Measurements from ENCODE around the gene CAST.
"Not testable (repeated sequence)": the region's sequence is repeated elsewhere in the genome, so short reads cannot be mapped to it uniquely, and the experiment has no call there.

CAST gene

DNA sequence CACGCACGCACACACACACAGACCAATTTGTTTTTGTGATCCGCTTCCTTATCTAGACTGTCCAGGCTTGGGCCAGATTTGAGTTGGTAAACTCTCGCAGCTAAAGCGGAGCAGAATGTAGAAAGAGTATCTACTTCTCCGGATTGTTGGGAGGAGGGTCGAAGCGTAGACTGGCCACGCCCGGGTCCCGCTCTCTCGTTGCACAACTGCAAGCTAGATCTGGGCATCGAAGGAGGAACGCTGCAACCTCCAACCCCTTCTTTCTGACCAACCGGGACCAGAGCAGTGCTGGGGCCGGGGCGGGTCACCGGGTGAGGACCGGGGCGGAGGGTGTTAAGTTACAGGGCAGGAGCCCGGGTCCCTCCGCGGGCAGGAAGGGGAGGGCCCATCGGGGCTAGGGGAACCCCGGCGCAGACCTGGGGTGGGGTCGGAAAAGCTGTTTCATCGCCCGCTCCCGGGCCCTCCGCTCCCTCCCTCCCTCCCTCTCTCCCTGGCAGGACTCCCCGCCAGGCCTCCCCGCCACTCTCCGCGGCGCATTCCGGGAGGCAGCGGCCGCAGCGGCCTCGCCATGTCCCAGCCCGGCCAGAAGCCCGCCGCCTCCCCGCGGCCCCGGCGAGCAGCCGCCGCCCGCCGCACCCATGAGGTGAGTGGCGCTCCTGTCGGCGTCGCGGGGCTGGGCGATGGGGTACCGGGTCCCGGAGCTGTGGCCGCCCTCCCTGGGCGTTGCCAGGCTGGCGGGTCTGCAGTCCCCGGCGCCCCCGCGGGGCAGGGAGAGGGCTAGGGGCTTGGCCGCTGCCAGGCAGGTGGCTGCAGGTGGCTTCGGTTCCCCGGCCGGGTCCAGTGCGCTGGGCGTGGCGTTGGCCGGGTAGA, at the start of gene CAST:
Gene CAST (plus strand): TSS at position 522 of the 870 bp plus-strand sequence. CDS start 47 bp downstream, at position 569.
- DNase-seq (ENCODE audit: extremely low read depth in 1 of 2, low read depth in 1 of 2) = peak; percentile 64 to 76

GRCh38 chr5:96614110-96614691, 48.0 kb upstream of the CAST start:
- peak in 1 of 2 donors; percentile 31 for DNase-seq (ENCODE audit: extremely low read depth in 1 of 2, low read depth in 1 of 2)

DNA sequence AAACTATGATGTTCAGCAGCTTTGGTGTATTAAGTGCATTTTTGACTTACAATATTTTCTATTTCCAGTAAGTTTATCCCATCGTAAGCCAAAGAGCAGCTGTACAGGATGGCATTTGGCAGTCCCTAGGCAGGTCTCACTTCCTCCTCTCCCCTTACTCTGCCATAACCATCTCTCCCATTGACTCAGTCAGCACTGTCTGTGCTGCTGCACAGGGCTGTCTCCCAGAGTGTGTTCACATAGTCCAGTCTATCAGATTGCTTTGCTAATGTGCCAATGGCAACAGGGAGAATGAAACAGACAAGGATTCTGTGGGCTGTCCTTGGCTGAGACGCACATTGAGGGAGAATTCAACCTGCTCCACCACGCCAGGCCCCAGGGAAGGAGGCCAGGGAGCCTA, 47.0 kb upstream of the CAST start:
- no peak for DNase-seq (ENCODE audit: extremely low read depth in 1 of 2, low read depth in 1 of 2)

DNA sequence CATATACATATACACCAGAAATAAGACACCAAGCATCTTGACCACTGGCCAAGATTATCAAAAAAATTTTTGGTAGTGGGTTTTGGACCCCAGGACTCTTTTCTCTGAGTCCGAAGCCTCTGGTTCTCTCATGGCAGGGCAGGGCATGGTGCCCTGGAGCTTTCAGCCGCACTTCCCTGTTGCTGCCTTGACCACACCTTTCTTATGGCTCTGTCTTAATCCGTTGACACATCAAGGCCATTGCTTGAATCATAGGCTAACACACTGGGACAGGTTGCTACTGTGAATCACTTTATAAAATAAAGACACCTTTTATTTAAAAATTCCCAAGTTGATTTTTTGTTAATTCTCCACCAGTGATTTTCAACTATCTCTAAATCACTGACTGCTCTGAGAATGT, 45.4 kb upstream of the CAST start:
- DNase-seq (ENCODE audit: extremely low read depth in 1 of 2, low read depth in 1 of 2) = no peak

DNA sequence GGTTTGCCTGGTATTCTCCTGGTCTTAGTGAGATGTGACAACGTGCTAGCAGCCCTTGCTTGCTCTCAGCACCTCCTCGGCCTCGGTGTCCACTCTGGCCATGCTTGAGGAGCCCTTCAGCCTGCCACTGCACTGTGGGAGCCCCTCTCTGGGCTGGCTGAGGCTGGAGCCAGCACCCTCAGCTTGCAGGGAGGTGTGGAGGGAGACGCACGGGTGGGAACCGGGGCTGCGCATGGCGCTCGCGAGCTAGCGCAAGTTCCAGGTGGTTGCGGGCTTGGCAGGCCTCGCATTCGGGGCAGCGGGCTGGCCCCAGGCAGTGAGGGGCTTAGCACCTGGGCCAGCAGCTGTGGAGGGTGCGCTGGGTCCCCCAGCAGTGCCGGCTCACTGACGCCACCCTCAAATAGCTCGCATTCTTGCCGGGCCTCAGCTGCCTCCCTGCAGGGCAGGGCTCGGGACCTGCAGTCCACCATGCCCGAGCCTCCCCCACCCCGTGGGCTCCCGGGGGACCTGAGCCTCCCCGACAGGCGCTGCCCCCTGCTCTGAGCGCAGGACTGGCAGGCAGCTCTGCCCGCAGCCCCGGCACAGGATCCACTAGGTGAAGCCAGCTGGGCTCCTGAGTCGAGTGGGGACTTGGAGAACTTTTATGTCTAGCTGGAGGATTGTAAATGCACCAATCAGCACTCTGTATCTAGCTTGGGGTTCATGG, 43.7 kb upstream of the CAST start:
- DNase-seq (ENCODE audit: extremely low read depth in 1 of 2, low read depth in 1 of 2) = not testable (repeated sequence)

- no peak for DNase-seq (ENCODE audit: extremely low read depth in 1 of 2, low read depth in 1 of 2)
Observed at GRCh38 chr5:96619946-96620345, 42.2 kb upstream of the CAST start.

DNA sequence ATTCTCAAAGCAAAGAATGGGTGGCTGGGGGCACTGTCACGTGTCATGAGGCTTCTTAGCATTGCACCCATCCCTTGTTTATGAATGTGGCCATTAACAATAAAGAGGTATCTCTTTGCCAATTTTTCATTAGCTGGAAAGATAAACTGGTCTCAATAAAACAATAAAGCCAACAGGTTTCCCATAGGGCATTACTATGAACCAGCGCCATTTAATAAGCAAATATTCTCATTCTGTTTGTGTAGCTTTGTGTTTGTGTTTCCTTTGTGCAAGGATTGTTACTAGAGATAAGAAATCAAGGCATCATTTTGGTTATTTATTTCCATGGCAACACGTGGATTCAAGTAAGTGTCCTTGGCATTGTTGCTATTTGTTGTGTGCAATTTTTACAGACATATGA, 37.6 kb upstream of the CAST start:
- DNase-seq (ENCODE audit: extremely low read depth in 1 of 2, low read depth in 1 of 2) = no peak

- DNase-seq (ENCODE audit: extremely low read depth in 1 of 2, low read depth in 1 of 2) = no peak
Observed at GRCh38 chr5:96625365-96625764, 36.8 kb upstream of the CAST start.

DNA sequence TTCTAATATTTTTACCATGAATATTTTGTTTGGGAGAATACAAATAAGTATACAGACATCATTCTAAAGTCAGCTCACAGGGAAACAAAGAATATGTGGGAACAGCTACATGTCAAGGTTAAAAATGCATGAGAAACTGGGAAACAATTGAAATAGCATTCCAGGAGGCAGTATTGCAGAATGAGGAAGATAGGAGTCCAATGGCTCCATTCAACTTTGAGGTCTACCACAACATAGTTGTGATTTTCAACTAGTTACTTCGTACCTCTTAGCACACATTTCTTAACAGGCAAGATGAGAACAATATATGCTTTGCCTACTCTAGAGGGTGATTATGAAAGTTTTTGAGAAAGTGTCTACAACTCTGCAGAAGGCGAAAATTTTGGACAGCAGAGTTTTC, 35.2 kb upstream of the CAST start:
- no peak for DNase-seq (ENCODE audit: extremely low read depth in 1 of 2, low read depth in 1 of 2)

- no peak for DNase-seq (ENCODE audit: extremely low read depth in 1 of 2, low read depth in 1 of 2)
Observed at GRCh38 chr5:96627792-96628398, 34.3 kb upstream of the CAST start.

DNA sequence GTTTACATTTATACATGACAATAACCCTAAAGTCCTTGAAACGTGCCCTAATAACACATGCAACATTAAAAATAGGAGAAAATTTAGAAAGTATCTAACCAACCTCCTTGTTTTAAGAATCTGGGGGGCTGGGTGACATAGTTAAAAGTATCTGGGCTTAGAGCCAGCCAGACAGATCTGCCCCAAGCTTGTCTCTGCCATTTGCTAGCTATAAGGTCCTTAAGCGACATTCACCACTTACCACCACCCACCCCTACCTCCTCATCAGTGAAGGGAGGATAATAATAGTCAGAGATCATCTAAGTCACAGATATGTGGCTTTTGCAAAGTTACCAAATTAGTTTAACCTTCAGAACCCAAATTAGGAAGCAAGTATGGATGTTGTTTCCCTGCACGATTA, 33.8 kb upstream of the CAST start:
- DNase-seq (ENCODE audit: extremely low read depth in 1 of 2, low read depth in 1 of 2) = no peak

- DNase-seq (ENCODE audit: extremely low read depth in 1 of 2, low read depth in 1 of 2) = no peak
Observed at GRCh38 chr5:96629774-96630173, 32.4 kb upstream of the CAST start.

DNA sequence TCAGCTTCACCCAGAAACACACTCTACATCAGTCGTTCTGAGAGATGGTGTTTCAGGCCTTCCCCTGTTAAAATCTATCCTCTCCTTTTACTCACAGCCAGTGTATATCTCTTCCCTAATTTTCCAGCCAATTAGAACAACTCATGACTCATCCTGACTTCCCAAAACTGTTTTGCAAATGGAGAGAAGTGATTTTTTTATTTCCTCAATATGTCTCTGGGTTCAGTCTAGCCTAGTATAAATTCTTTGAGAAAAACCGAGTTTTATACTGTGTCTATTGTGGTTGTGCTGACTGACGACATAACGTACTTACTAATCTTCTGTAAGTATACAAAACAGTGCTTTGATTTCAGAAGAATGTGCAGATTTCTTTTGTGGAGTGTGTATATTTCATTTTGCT, 28.4 kb upstream of the CAST start:
- DNase-seq (ENCODE audit: extremely low read depth in 1 of 2, low read depth in 1 of 2) = no peak

DNA sequence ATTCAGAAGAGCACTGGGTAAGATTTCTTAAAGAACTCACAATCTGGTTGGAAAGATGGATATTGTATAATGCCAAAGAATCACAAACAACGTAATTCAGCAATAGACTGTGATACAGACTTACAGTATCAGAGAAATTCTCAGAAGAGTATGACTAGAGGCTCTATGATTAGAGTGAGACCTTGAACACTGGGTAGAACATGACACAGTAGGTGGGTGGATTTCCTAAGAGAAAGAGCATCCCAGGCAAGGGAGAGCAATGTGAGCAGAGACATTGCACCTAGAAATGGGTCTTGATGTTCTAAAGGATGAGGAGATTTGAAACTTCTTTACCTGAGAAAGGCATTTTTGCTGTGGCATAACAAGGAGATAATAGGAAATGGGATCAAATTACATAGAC, 27.3 kb upstream of the CAST start:
- DNase-seq (ENCODE audit: extremely low read depth in 1 of 2, low read depth in 1 of 2) = no peak

GRCh38 chr5:96636046-96636445, 26.1 kb upstream of the CAST start:
- DNase-seq (ENCODE audit: extremely low read depth in 1 of 2, low read depth in 1 of 2) = no peak

- DNase-seq (ENCODE audit: extremely low read depth in 1 of 2, low read depth in 1 of 2) = no peak
Observed at GRCh38 chr5:96636594-96636993, 25.6 kb upstream of the CAST start.

- DNase-seq (ENCODE audit: extremely low read depth in 1 of 2, low read depth in 1 of 2) = no peak
Observed at GRCh38 chr5:96637196-96637595, 25.0 kb upstream of the CAST start.

DNA sequence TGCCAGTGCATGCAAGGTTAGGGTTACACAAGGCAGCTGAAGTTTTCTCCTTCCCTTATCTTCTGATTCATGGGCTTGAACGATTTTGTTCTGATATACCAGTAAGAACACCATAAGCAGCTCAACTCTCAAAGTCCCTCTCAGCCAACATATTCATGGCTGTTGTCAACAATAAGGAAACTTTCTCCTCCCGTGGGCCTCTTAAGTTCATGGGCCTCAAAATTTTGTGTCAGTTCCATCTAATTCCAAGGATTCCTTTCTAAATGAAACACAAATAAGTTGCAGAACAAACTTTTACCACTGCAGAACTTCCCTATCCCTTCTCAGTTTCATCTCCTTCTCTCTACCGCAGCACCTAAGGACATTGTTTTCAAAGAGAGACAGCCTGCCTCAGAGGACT, 23.6 kb upstream of the CAST start:
- no peak for DNase-seq (ENCODE audit: extremely low read depth in 1 of 2, low read depth in 1 of 2)

GRCh38 chr5:96640696-96641095, 21.5 kb upstream of the CAST start:
- no peak for DNase-seq (ENCODE audit: extremely low read depth in 1 of 2, low read depth in 1 of 2)

DNA sequence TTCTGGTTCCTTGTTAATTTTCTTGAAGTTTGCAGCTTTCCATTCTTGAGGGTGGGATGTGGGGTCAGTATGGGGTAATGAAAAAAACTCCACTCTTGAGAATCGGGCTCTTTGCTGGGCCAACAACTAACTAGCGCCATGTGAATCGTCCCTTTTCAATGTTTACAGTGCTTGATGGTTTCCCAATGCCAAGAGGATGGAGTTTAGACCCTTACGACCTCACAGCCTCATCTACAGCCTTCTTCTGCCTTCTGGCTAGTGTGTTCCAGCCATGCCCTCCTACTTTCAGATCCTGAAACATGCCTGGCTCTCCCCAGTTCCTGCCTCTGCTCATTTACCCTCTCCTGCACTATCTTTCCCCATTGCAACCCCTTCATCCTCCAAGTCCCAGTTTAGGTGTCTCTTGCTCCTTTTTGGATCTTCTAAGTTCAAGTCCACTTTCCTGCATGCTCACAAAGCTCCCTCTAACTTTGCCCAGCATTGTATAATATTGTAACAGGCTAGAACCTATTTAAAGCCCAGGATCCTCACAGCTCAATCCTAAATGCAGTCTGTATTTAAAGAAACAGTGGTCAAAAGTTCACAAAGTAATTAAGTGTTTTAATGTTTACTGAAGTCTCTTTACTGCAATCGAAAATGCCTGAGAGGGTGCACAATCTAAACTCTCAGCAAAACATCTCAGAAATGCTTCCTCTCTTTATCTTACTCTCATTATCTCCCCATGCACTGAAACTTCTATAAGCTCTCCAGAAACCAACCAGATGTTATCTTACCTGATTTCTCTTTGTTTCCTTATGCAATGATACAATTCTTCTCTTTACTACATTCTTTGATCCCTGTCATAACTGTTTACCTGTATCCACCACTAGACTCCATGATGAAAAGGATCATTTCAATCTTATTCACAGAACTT, 20.6 kb upstream of the CAST start:
- no peak for DNase-seq (ENCODE audit: extremely low read depth in 1 of 2, low read depth in 1 of 2)

GRCh38 chr5:96642281-96642640, 19.9 kb upstream of the CAST start:
- DNase-seq (ENCODE audit: extremely low read depth in 1 of 2, low read depth in 1 of 2) = no peak
